ENCODE measurements around the gene AK5. TPM values are rescaled to one million over a fixed set of nuclear protein-coding genes. Genes with fewer than 3 reads are reported as not detected.

AK5 gene
- total and polyA plus RNA-seq, 2 experiments from 2014 or later = 8.8 to 12.2 TPM

- no peak for TF ChIP-seq ZNF462 (CRISPR knock-in tag; IDR thresholded peaks at IDR 0.05)
Measured at GRCh38 chr1:77283701-77284425, 2.0 kb downstream of the AK5 start (continued).

- Histone ChIP-seq H3K27me3 (ENCODE audit: insufficient read depth) (no peaks in the 10 kb centered on the region), H4K20me1 (replicated peaks; ENCODE audit: insufficient read depth) (no peaks in the 10 kb centered on the region), H3K79me2 (replicated peaks; ENCODE audit: insufficient read depth) (no peaks in the 10 kb centered on the region; the same call in 1 of the 2 replicates), H2AFZ (no peak overlapping the region), H3K9me2 (ENCODE audit: insufficient read depth) (no peaks in the 10 kb centered on the region), H3K4me1 (ENCODE audit: insufficient read depth) (peaks cover 15% of the 10 kb centered on the region; the same call in 1 of the 2 replicates), H3K36me3 (ENCODE audit: insufficient read depth) (no peaks in the 10 kb centered on the region), H3K4me3 (no peak overlapping the region), H3K27ac (ENCODE audit: low read depth) (no peak overlapping the region), H3K4me2 (no peak overlapping the region), H3F3A (replicated peaks; ENCODE audit: low read depth) (no peaks in the 10 kb centered on the region; the same call in 1 of the 2 replicates)
- H3K4me3 Mint-ChIP-seq = no peak overlapping the region
- H3K27me3 Mint-ChIP-seq (ENCODE audit: insufficient read depth, low read depth, poor library complexity) = no peaks in the 10 kb centered on the region
- DNase-seq (ENCODE audit: low spot score) (no peak), ATAC-seq (no peak)
- H3K36me3 Mint-ChIP-seq (ENCODE audit: low read depth) = no peaks in the 10 kb centered on the region
- no peaks in the 10 kb centered on the region for H3K9me3 Mint-ChIP-seq
- H3K4me1 Mint-ChIP-seq = peaks cover 14% of the 10 kb centered on the region
- no peak overlapping the region for H3K27ac Mint-ChIP-seq
- TF ChIP-seq ZNF331 (CRISPR knock-in tag; IDR thresholded peaks at IDR 0.05; ENCODE audit: low read depth) = no peak
- no peak for TF ChIP-seq EZH2phosphoT487 (IDR thresholded peaks at IDR 0.05; ENCODE audit: unreplicated experiment)
- no peak for TF ChIP-seq POLR2AphosphoS5 (IDR thresholded peaks at IDR 0.05; ENCODE audit: low read depth)
- TF ChIP-seq REST (IDR thresholded peaks at IDR 0.05; ENCODE audit: unreplicated experiment) = no peak
- no peak for TF ChIP-seq ZNF114 (CRISPR knock-in tag; IDR thresholded peaks at IDR 0.05)
- TF ChIP-seq EZH2 (IDR thresholded peaks at IDR 0.05; ENCODE audit: low read depth, unreplicated experiment) = no peak
- TF ChIP-seq STAT1 (IDR thresholded peaks at IDR 0.05; ENCODE audit: unreplicated experiment) = no peak
- TF ChIP-seq NANOG (IDR thresholded peaks at IDR 0.05; ENCODE audit: borderline replicate concordance) = no peak
- no peak for TF ChIP-seq JUNB (IDR thresholded peaks at IDR 0.05; ENCODE audit: unreplicated experiment)
Measured at GRCh38 chr1:77287535-77287934, 5.7 kb downstream of the AK5 start.

Data from GM23338 (cell line).